GM12874 (cell line): Measurements from ENCODE around the gene METAP1D.

ENCODE experiments used
- CTCF ChIP-seq: IDR thresholded peaks from 2 replicates; pipeline ENCODE4 v1.5.1; 2011; ENCODE audit warnings: low read depth, mild to moderate bottlenecking, control low read depth, low read length, moderate library complexity; ENCODE audit not compliant: insufficient read depth

The METAP1D gene

GRCh38 chr2:172097557-172098131, 97.9 kb downstream of the METAP1D start:
- TF ChIP-seq CTCF: no peak

- TF ChIP-seq CTCF: no peak
Measured at GRCh38 chr2:172098287-172098649, 98.5 kb downstream of the METAP1D start.

- no peak for TF ChIP-seq CTCF
Measured at GRCh38 chr2:172098650-172099471, 99.1 kb downstream of the METAP1D start.

- TF ChIP-seq CTCF: no peak
Measured at GRCh38 chr2:172099472-172100079, 99.8 kb downstream of the METAP1D start.

- TF ChIP-seq CTCF: no peak
Measured at GRCh38 chr2:172100080-172100934, 100.6 kb downstream of the METAP1D start.

- no peak for TF ChIP-seq CTCF
Measured at GRCh38 chr2:172100935-172101820, 101.4 kb downstream of the METAP1D start.
